DMS 273 treated with DMSO at 0.1 percent for 48 hours (cell line): ENCODE data around the gene TIMM8B.
"Not testable (repeated sequence)": the region's sequence is repeated elsewhere in the genome, so short reads cannot be mapped to it uniquely, and the experiment has no call there.

Experiments
- DNase-seq: peaks from one replicate; lab custom pipeline; 2025; lab: John Stamatoyannopoulos, UW

Gene TIMM8B

GRCh38 chr11:112086422-112087191, at the start of gene TIMM8B, which contains the start of gene SDHD:
TIMM8B (minus strand) TSS chr11:112086756; CDS start chr11:112086723, 33 bp downstream.
SDHD (plus strand) TSS chr11:112086873; CDS start chr11:112086908, 35 bp downstream.
- peak; percentile 83 for DNase-seq

- DNase-seq, result no peak
These were observed 47.9 kb upstream of the TIMM8B start for GRCh38 chr11:112134473-112134872.

- DNase-seq, result no peak
These were observed 46.2 kb upstream of the TIMM8B start for GRCh38 chr11:112132737-112133136.

- no peak for DNase-seq
These were observed 43.1 kb upstream of the TIMM8B start for GRCh38 chr11:112129656-112130055.

GRCh38 chr11:112128483-112129121, 42.0 kb upstream of the TIMM8B start:
- no peak for DNase-seq

GRCh38 chr11:112127056-112127455, 40.5 kb upstream of the TIMM8B start:
- DNase-seq, result no peak

- DNase-seq, result no peak
These were observed 36.6 kb upstream of the TIMM8B start for GRCh38 chr11:112123129-112123528.

- no peak for DNase-seq
These were observed 35.5 kb upstream of the TIMM8B start for GRCh38 chr11:112121981-112122615.

GRCh38 chr11:112118176-112118575, 31.6 kb upstream of the TIMM8B start:
- DNase-seq, result no peak

GRCh38 chr11:112115386-112115785, 28.8 kb upstream of the TIMM8B start:
- DNase-seq, result no peak

- no peak for DNase-seq
These were observed 27.9 kb upstream of the TIMM8B start for GRCh38 chr11:112114460-112114859.

GRCh38 chr11:112113539-112114457, 27.2 kb upstream of the TIMM8B start:
- peak; percentile 45 for DNase-seq

GRCh38 chr11:112106070-112106469, 19.5 kb upstream of the TIMM8B start:
- DNase-seq, result no peak

GRCh38 chr11:112103446-112103845, 16.9 kb upstream of the TIMM8B start:
- DNase-seq, result no peak

GRCh38 chr11:112100462-112100861, 13.9 kb upstream of the TIMM8B start:
- no peak for DNase-seq

- no peak for DNase-seq
These were observed 11.4 kb upstream of the TIMM8B start for GRCh38 chr11:112097734-112098528.

- DNase-seq, result no peak
These were observed 9.6 kb upstream of the TIMM8B start for GRCh38 chr11:112096194-112096593.

- DNase-seq, result not testable (repeated sequence)
These were observed 8.7 kb upstream of the TIMM8B start for GRCh38 chr11:112095302-112095701.

GRCh38 chr11:112087212-112087611, 656 bp upstream of the TIMM8B start:
- no peak for DNase-seq

- DNase-seq, result no peak
These were observed 634 bp downstream of the TIMM8B start for GRCh38 chr11:112085822-112086421.

- DNase-seq, result no peak
These were observed 3.8 kb downstream of the TIMM8B start for GRCh38 chr11:112082729-112083128.
